Trophoblast cell (in vitro differentiated cells and primary cell): ENCODE measurements around the gene SFT2D3.
A peak's percentile ranks its signal among the peaks of the same experiment; 100 is the strongest.

Source experiments
- DNase-seq, 2 donors: peaks; one replicate each; pipeline ENCODE4 v3.0.0-alpha.2; 2016
- H2AFZ ChIP-seq: 2 replicates; pipeline ENCODE4 v1.6.1; 2013; ENCODE audit warnings: low read length, moderate library complexity, mild to moderate bottlenecking; ENCODE audit not compliant: insufficient read depth, poor library complexity
- H2AK5ac ChIP-seq: 2 replicates; pipeline ENCODE4 v1.6.1; 2013; ENCODE audit warnings: mild to moderate bottlenecking, low read length
- H2BK120ac ChIP-seq: 2 replicates; pipeline ENCODE4 v1.6.1; 2013; ENCODE audit warnings: low read length, mild to moderate bottlenecking, moderate library complexity; ENCODE audit not compliant: insufficient read depth, poor library complexity
- H2BK12ac ChIP-seq: 2 replicates; pipeline ENCODE4 v1.6.1; 2013; ENCODE audit warnings: mild to moderate bottlenecking, low read length, moderate library complexity
- H2BK5ac ChIP-seq: 2 replicates; pipeline ENCODE4 v1.6.1; 2013; ENCODE audit warnings: low read length, low read depth, moderate library complexity, mild to moderate bottlenecking; ENCODE audit not compliant: poor library complexity
- H3K14ac ChIP-seq: 2 replicates; pipeline ENCODE4 v1.6.1; 2013; ENCODE audit warnings: mild to moderate bottlenecking, low read length
- H3K18ac ChIP-seq: 2 replicates; pipeline ENCODE4 v1.6.1; 2013; ENCODE audit warnings: mild to moderate bottlenecking, low read length
- H3K23ac ChIP-seq: 2 replicates; pipeline ENCODE4 v1.6.1; 2013; ENCODE audit warnings: low read length
- H3K27ac ChIP-seq: 2 replicates; pipeline ENCODE4 v1.5.1; 2013; ENCODE audit warnings: low read depth, mild to moderate bottlenecking, inconsistent platforms, low read length, moderate library complexity
- H3K27me3 ChIP-seq: 2 replicates; pipeline ENCODE4 v1.6.1; 2013; ENCODE audit warnings: inconsistent platforms, mild to moderate bottlenecking, low read length, moderate library complexity; ENCODE audit not compliant: insufficient read depth
- H3K36me3 ChIP-seq, 2 experiments: 1 replicate in 1 of 2; 2 replicates in 1 of 2; pipeline ENCODE4 v1.6.1; 2013; ENCODE audit warnings: low read length in 2 of 2, mild to moderate bottlenecking in 2 of 2, moderate library complexity in 1 of 2; ENCODE audit not compliant: insufficient read depth in 2 of 2, control insufficient read depth in 1 of 2
- H3K4ac ChIP-seq: 2 replicates; pipeline ENCODE4 v1.6.1; 2013; ENCODE audit warnings: low read depth, mild to moderate bottlenecking, low read length, moderate library complexity
- H3K4me1 ChIP-seq, 2 experiments: 1 replicate in 1 of 2; 2 replicates in 1 of 2; pipeline ENCODE4 v1.6.1; 2013; ENCODE audit warnings: low read length in 2 of 2, mild to moderate bottlenecking in 2 of 2, moderate library complexity in 1 of 2; ENCODE audit not compliant: insufficient read depth in 2 of 2, control insufficient read depth in 1 of 2
- H3K4me2 ChIP-seq: 2 replicates; pipeline ENCODE4 v1.6.1; 2013; ENCODE audit warnings: inconsistent platforms, mild to moderate bottlenecking, low read length, moderate library complexity
- H3K4me3 ChIP-seq: 2 replicates; pipeline ENCODE4 v1.5.1; 2013; ENCODE audit warnings: mild to moderate bottlenecking, low read depth, low read length, inconsistent platforms
- H3K79me1 ChIP-seq: one replicate; pipeline ENCODE4 v1.6.1; 2013; ENCODE audit warnings: low read length
- H3K79me2 ChIP-seq: 2 replicates; pipeline ENCODE4 v1.6.1; 2013; ENCODE audit warnings: low read length, mild to moderate bottlenecking; ENCODE audit not compliant: control insufficient read depth, insufficient read depth, poor library complexity
- H3K9ac ChIP-seq: 2 replicates; pipeline ENCODE4 v1.6.1; 2013; ENCODE audit warnings: mild to moderate bottlenecking, low read length
- H3K9me3 ChIP-seq: 2 replicates; pipeline ENCODE4 v1.6.1; 2013; ENCODE audit warnings: low read depth, mild to moderate bottlenecking, control low read depth, inconsistent platforms, low read length; ENCODE audit not compliant: insufficient read depth
- H4K12ac ChIP-seq: 2 replicates; pipeline ENCODE4 v1.6.1; 2013; ENCODE audit warnings: low read depth, mild to moderate bottlenecking, low read length, moderate library complexity
- H4K8ac ChIP-seq: 2 replicates; pipeline ENCODE4 v1.6.1; 2013; ENCODE audit warnings: low read depth, mild to moderate bottlenecking, low read length, moderate library complexity
- H4K91ac ChIP-seq: one replicate; pipeline ENCODE4 v1.6.1; 2013; ENCODE audit warnings: low read depth, mild to moderate bottlenecking, low read length, moderate library complexity
- WGBS: extraction: QIAGEN DNeasy Blood & Tissue Kit; methylation state at CpG from one replicate; pipeline ENCODE4 v1.1.7; 2013; ENCODE audit warnings: missing lambda C conversion rate; ENCODE audit not compliant: insufficient read length, insufficient coverage; ENCODE audit errors: extremely low coverage; 5-methylcytosine and 5-hydroxymethylcytosine counted together

Gene SFT2D3

GRCh38 chr2:127698553-127699355 lies 2.5 kb upstream of the SFT2D3 start:
- no CpG with 5 or more reads among the region's 27 CpGs for WGBS
- H3K27me3 ChIP-seq: no peaks in the 10 kb centered on the region
- H3K9ac ChIP-seq: no peak overlapping the region
- no peak overlapping the region for H3K4me3 ChIP-seq
- DNase-seq: no peak
- no peak overlapping the region for H2AFZ ChIP-seq
- H3K79me2 ChIP-seq: peaks cover 12% of the 10 kb centered on the region
- no peak overlapping the region for H2BK120ac ChIP-seq
- no peak overlapping the region for H3K23ac ChIP-seq
- H3K36me3 ChIP-seq: peaks cover 0 to 3% of the 10 kb centered on the region in 2 experiments
- H3K79me1 ChIP-seq: peaks cover 10% of the 10 kb centered on the region
- H3K18ac ChIP-seq: no peak overlapping the region
- no peaks in the 10 kb centered on the region for H3K9me3 ChIP-seq
- H3K4me1 ChIP-seq: peaks cover 9 to 13% of the 10 kb centered on the region in 2 experiments
- H3K4ac ChIP-seq: no peak overlapping the region
- H4K12ac ChIP-seq: no peak overlapping the region
- no peak overlapping the region for H3K27ac ChIP-seq
- H4K8ac ChIP-seq: no peak overlapping the region
- no peak overlapping the region for H2AK5ac ChIP-seq
- H3K4me2 ChIP-seq: no peak overlapping the region
- H2BK12ac ChIP-seq: no peak overlapping the region
- no peak overlapping the region for H4K91ac ChIP-seq
- no peak overlapping the region for H3K14ac ChIP-seq
- no peak overlapping the region for H2BK5ac ChIP-seq

GRCh38 chr2:127700527-127701192 lies 637 bp upstream of the SFT2D3 start:
- Histone ChIP-seq H3K79me2 (peaks cover 9% of the 10 kb centered on the region), H2AK5ac (peak overlapping the region; percentile 51), H3K36me3 (peaks cover 2 to 5% of the 10 kb centered on the region in 2 experiments), H3K79me1 (peaks cover 10% of the 10 kb centered on the region), H3K4ac (peak overlapping the region; percentile 77), H3K4me2 (peak overlapping the region; percentile 98), H3K9ac (peak overlapping the region; percentile 83), H3K4me3 (peak overlapping the region; percentile 92), H4K12ac (peak overlapping the region; percentile 85), H4K8ac (peak overlapping the region; percentile 91), H2BK120ac (peak overlapping the region; percentile 44), H2AFZ (peak overlapping the region; percentile 65), H3K23ac (no peak overlapping the region), H3K18ac (peak overlapping the region; percentile 80), H3K27me3 (no peaks in the 10 kb centered on the region), H2BK5ac (peak overlapping the region; percentile 67), H3K27ac (peak overlapping the region; percentile 92), H2BK12ac (no peak overlapping the region), H3K14ac (peak overlapping the region; percentile 85), H4K91ac (peak overlapping the region; percentile 73), H3K4me1 (peaks cover 5 to 10% of the 10 kb centered on the region in 2 experiments), H3K9me3 (no peaks in the 10 kb centered on the region)
- WGBS: no CpG with 5 or more reads among the region's 17 CpGs
- DNase-seq: peak; percentile 88 to 93

- Histone ChIP-seq H3K9ac (peak overlapping the region; percentile 96), H3K18ac (peak overlapping the region; percentile 78), H3K23ac (no peak overlapping the region), H3K4me3 (peak overlapping the region; percentile 92), H2AFZ (peak overlapping the region; percentile 92), H3K79me1 (peaks cover 10% of the 10 kb centered on the region), H4K8ac (peak overlapping the region; percentile 94), H2BK12ac (no peak overlapping the region), H3K9me3 (no peaks in the 10 kb centered on the region), H4K12ac (peak overlapping the region; percentile 92), H3K27me3 (no peaks in the 10 kb centered on the region), H3K4me1 (peaks cover 5 to 10% of the 10 kb centered on the region in 2 experiments), H2BK5ac (peak overlapping the region; percentile 93), H3K14ac (peak overlapping the region; percentile 98), H3K27ac (peak overlapping the region; percentile 92), H4K91ac (peak overlapping the region; percentile 88), H3K4ac (peak overlapping the region; percentile 57), H3K79me2 (peaks cover 9% of the 10 kb centered on the region), H2BK120ac (peak overlapping the region; percentile 84), H3K36me3 (peaks cover 9 to 10% of the 10 kb centered on the region in 2 experiments), H3K4me2 (peak overlapping the region; percentile 98), H2AK5ac (peak overlapping the region; percentile 15)
- DNase-seq: peak; percentile 84 to 85
- WGBS: no CpG with 5 or more reads among the region's 108 CpGs
Observed at GRCh38 chr2:127701651-127702394, 526 bp downstream of the SFT2D3 start.

GRCh38 chr2:127702395-127703009 lies 1.2 kb downstream of the SFT2D3 start:
- no peaks in the 10 kb centered on the region for H3K9me3 ChIP-seq
- no peak overlapping the region for H2BK120ac ChIP-seq
- H2AFZ ChIP-seq: no peak overlapping the region
- H3K18ac ChIP-seq: no peak overlapping the region
- H3K79me2 ChIP-seq: peaks cover 9% of the 10 kb centered on the region
- peak overlapping the region; percentile 92 for H3K27ac ChIP-seq
- H2BK12ac ChIP-seq: no peak overlapping the region
- no peak overlapping the region for H3K23ac ChIP-seq
- H3K27me3 ChIP-seq: no peaks in the 10 kb centered on the region
- H3K36me3 ChIP-seq: peaks cover 12% of the 10 kb centered on the region in 2 experiments
- H4K8ac ChIP-seq: peak overlapping the region; percentile 94
- H3K4me2 ChIP-seq: peak overlapping the region; percentile 98
- peak overlapping the region; percentile 88 for H4K91ac ChIP-seq
- no peak for DNase-seq
- H3K4me1 ChIP-seq: peaks cover 5 to 10% of the 10 kb centered on the region in 2 experiments
- H3K4ac ChIP-seq: no peak overlapping the region
- H2AK5ac ChIP-seq: no peak overlapping the region
- peak overlapping the region; percentile 92 for H3K4me3 ChIP-seq
- WGBS: no CpG with 5 or more reads among the region's 19 CpGs
- H3K79me1 ChIP-seq: peaks cover 10% of the 10 kb centered on the region
- H3K14ac ChIP-seq: peak overlapping the region; percentile 98
- peak overlapping the region; percentile 92 for H4K12ac ChIP-seq
- no peak overlapping the region for H2BK5ac ChIP-seq
- H3K9ac ChIP-seq: peak overlapping the region; percentile 96
